LNCAP (cell line): ENCODE results near the gene HRH1.

Experiments
- CTCF ChIP-seq: fragments of 450-650 bp; IDR thresholded peaks from 2 replicates; pipeline ENCODE4 v1.5.1; 2017; ENCODE audit warnings: mild to moderate bottlenecking

HRH1 gene

GRCh38 chr3:11205881-11206280 is 51.6 kb downstream of the HRH1 start:
- TF ChIP-seq CTCF = peak; percentile 13; the same call in 1 of the 2 replicates

- 0 out of 2 replicates have a peak, but pooled peaks have one; percentile 1 for TF ChIP-seq CTCF
Measured at GRCh38 chr3:11206316-11206715, 52.0 kb downstream of the HRH1 start.

- TF ChIP-seq CTCF = no peak
Measured at GRCh38 chr3:11206953-11207352, 52.7 kb downstream of the HRH1 start.

- TF ChIP-seq CTCF = no peak
Measured at GRCh38 chr3:11211531-11212298, 57.4 kb downstream of the HRH1 start.

- TF ChIP-seq CTCF = no peak
Measured at GRCh38 chr3:11212299-11212608, 58.0 kb downstream of the HRH1 start.

- no peak for TF ChIP-seq CTCF
Measured at GRCh38 chr3:11212784-11213183, 58.5 kb downstream of the HRH1 start.

- TF ChIP-seq CTCF = no peak
Measured at GRCh38 chr3:11213810-11214450, 59.6 kb downstream of the HRH1 start.
